GM12865 (cell line): ENCODE measurements around the gene FOCAD.

Experiments used
- DNase-seq: peaks from one replicate; pipeline ENCODE4 v3.0.0; 2010; ENCODE audit warnings: low read depth
- H3K4me3 ChIP-seq: 2 replicates; pipeline ENCODE4 v1.5.1; 2011; ENCODE audit warnings: mild to moderate bottlenecking, low read depth, low read length, control low read depth
- CTCF ChIP-seq: IDR thresholded peaks from 2 replicates; pipeline ENCODE4 v1.5.1; 2011; ENCODE audit warnings: low read length, control low read depth, low read depth, inconsistent platforms; ENCODE audit not compliant: insufficient read depth; ENCODE audit errors: missing control alignments

FOCAD gene

DNA sequence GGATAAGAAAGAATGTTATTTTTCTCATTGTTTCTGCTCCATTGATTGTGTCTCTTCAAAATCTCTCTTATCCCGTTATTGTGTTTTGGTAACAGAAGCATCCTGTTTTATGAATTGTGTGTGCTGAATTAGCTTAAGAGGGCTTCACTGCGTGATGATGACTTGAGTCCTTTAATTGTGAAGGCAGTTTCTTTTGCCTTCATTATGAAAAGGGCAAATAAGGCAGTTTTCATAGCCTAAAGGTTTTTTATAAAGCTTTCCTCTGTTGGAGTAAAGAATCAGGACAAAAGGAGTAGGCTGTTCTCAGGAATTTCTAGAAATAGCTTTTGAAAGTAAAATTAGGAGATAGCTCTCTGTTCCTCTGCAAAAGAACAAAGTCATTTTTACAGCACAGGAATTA lies 169.8 kb downstream of the FOCAD start:
- H3K4me3 ChIP-seq: no peak overlapping the region
- no peak for DNase-seq
- no peak for TF ChIP-seq CTCF

GRCh38 chr9:20854444-20854843 lies 170.4 kb downstream of the FOCAD start:
- no peak overlapping the region for H3K4me3 ChIP-seq
- DNase-seq: no peak
- TF ChIP-seq CTCF: no peak

- no peak for TF ChIP-seq CTCF
- DNase-seq: no peak
- H3K4me3 ChIP-seq: no peak overlapping the region
Observed at GRCh38 chr9:20863945-20864344, 179.9 kb downstream of the FOCAD start.

GRCh38 chr9:20865347-20865746 lies 181.3 kb downstream of the FOCAD start:
- no peak overlapping the region for H3K4me3 ChIP-seq
- no peak for DNase-seq
- TF ChIP-seq CTCF: no peak

- TF ChIP-seq CTCF: no peak
- no peak overlapping the region for H3K4me3 ChIP-seq
- DNase-seq: no peak
Observed at GRCh38 chr9:20870115-20870514, 186.1 kb downstream of the FOCAD start.

DNA sequence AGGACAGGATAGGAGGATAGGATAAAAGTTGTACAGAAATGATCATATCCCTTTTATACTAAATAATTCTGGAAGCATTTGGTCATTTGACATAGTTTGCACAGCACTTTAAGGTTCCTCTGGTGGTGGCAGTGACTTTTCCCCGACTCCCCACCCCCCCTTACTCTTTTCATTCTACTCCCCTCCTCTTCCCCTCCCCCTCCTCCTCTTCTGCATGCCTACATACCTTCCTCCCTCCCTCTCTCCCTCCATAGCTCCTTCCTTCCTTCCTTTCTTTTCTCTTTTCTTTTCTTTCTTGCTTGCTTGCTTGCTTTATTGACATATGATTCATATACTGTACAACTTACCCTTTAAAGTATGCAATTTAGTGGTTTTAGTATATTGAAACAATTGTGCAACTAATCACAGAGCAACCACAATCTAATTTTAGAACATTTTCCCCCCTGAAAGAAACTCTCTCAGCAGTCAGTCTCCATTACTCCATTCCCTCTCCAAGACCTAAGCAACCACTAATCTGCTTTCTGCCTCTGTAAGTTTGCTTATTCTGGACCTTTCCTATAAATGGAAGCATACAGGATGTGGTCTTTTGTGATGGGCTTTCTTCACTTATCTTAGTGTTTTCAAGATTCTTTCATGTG lies 188.4 kb downstream of the FOCAD start:
- no peak for TF ChIP-seq CTCF
- DNase-seq: no peak
- no peak overlapping the region for H3K4me3 ChIP-seq

DNA sequence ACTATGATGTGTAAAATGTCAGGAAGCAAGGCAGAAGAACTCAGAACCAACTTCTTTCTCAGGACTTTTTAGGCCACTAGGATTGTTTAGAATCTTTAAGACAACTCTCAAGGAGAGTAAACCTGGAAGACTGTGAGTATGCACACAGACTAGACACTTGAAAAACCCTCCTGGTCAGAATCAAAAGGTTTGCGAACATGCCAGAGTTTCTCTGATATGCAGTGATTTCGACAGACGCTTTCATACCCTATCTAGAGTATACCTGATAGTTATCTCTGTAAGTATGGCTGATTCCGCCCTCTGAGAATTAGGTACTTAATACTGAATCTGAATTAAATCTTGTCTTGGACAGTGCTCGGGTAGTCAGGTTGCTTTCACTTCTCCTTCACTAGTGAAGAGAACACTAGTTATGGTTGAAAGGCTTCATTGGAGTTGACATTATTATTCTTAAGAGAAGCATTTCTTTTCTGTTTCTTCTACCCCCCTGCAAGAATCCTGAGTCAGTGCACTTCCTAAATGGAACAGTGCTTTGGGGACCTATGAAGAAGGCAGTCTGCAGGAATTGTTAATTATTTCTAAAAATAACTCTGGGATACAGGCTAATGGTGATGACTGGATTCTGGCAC lies 189.3 kb downstream of the FOCAD start:
- TF ChIP-seq CTCF: no peak
- DNase-seq: peak; percentile 9
- H3K4me3 ChIP-seq: no peak overlapping the region
